ENCODE data around the gene COG2.

DNA sequence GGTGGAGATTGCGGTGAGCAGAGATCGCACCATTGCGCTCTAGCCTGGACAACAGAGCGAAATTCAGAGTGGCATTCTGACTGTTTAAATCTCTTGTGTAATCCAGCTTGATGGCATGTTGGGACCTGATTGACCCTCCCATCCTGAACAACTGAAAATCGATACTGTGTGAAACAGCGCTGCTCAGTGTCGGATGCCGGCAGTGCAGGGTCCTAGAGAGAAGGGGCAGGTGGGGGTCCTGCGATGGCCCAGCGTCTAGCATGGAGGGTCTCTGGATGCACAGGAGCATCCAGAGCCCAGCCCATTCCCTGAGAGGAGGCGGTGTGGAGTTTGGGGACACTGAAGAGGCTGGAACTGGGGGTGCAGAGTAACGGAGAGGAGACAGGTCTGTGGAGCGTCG is 55.8 kb downstream of the COG2 start:
- TF ChIP-seq, protein P1, sequence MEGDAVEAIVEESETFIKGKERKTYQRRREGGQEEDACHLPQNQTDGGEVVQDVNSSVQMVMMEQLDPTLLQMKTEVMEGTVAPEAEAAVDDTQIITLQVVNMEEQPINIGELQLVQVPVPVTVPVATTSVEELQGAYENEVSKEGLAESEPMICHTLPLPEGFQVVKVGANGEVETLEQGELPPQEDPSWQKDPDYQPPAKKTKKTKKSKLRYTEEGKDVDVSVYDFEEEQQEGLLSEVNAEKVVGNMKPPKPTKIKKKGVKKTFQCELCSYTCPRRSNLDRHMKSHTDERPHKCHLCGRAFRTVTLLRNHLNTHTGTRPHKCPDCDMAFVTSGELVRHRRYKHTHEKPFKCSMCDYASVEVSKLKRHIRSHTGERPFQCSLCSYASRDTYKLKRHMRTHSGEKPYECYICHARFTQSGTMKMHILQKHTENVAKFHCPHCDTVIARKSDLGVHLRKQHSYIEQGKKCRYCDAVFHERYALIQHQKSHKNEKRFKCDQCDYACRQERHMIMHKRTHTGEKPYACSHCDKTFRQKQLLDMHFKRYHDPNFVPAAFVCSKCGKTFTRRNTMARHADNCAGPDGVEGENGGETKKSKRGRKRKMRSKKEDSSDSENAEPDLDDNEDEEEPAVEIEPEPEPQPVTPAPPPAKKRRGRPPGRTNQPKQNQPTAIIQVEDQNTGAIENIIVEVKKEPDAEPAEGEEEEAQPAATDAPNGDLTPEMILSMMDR (IDR thresholded peaks at IDR 0.05): no peak
- TF ChIP-seq POLR2A (IDR thresholded peaks at IDR 0.05): no peak
